B cell (primary cell): ENCODE data around the gene LHX1. TPM values are rescaled to one million over a fixed set of nuclear protein-coding genes. Genes with fewer than 3 reads are reported as not detected.

Experiments used
- ATAC-seq: fragments of 200-7000 bp; cut with Tn5 transposase; one replicate; pipeline ENCODE4 v1.10.0; 2021; ENCODE audit warnings: low read depth, mild to moderate bottlenecking, moderate number of reproducible peaks, moderate library complexity
- CTCF ChIA-PET: fragments of 350-600 bp; sonication (Branson Sonifier 250); formaldehyde crosslinking; loops from one replicate; lab custom pipeline; 2021; ENCODE audit warnings: antibody characterized with exemption, inconsistent platforms; lab: Charles Lee
- POLR2A ChIA-PET: fragments of 350-600 bp; sonication (Branson Sonifier 250); formaldehyde crosslinking; loops from one replicate; lab custom pipeline; 2021; ENCODE audit warnings: antibody characterized with exemption; lab: Charles Lee
- DNase-seq: peaks from one replicate; pipeline ENCODE4 v3.0.0; 2013
- H2AFZ ChIP-seq: 2 replicates; pipeline ENCODE4 v1.6.1; 2012; ENCODE audit warnings: mild to moderate bottlenecking, low read depth, low read length; ENCODE audit not compliant: insufficient read depth, poor library complexity, severe bottlenecking
- H3K27ac ChIP-seq, 2 donors: 1 replicate in 1 of 2; 2 replicates in 1 of 2; pipeline ENCODE4 v1.5.1; 2012 to 2013; ENCODE audit warnings: low read length in 2 of 2, mild to moderate bottlenecking in 2 of 2, moderate library complexity in 1 of 2
- H3K27me3 ChIP-seq, 4 experiments: fragments of 200-600 bp in 1 of 4; sonication (generic) in 1 of 4; replicated peaks in 1 of 4; 1 replicate in 2 of 4; 2 replicates in 2 of 4; pipeline versions ENCODE4 v1.6.1 to v1.7.0; 2013 to 2016; ENCODE audit warnings: low read length in 3 of 4, mild to moderate bottlenecking in 2 of 4, mixed read lengths in 1 of 4, moderate library complexity in 1 of 4; ENCODE audit not compliant: insufficient read depth in 4 of 4, control insufficient read depth in 3 of 4; ENCODE audit errors: control extremely low read depth in 1 of 4
- H3K36me3 ChIP-seq, 2 experiments: replicated peaks in 1 of 2; 1 replicate in 1 of 2; 2 replicates in 1 of 2; pipeline versions ENCODE4 v1.6.1 to v1.7.1; 2013; ENCODE audit warnings: low read length in 1 of 2; ENCODE audit not compliant: insufficient read depth in 2 of 2, control insufficient read depth in 1 of 2; ENCODE audit errors: control extremely low read depth in 1 of 2, extremely low read depth in 1 of 2
- H3K4me1 ChIP-seq, 2 donors: fragments of 200-600 bp in 1 of 2; sonication (generic) in 1 of 2; 1 replicate in 1 of 2; 2 replicates in 1 of 2; pipeline versions ENCODE4 v1.5.1 to v1.6.1; 2013 to 2017; ENCODE audit warnings: low read length in 2 of 2; ENCODE audit not compliant: control insufficient read depth in 2 of 2, insufficient read depth in 2 of 2
- H3K4me2 ChIP-seq: replicated peaks from 2 replicates; pipeline ENCODE3; 2012; ENCODE audit warnings: mild to moderate bottlenecking, low read depth, low read length; ENCODE audit not compliant: poor library complexity, severe bottlenecking
- H3K4me3 ChIP-seq, 5 experiments: fragments of 200-600 bp in 1 of 5; sonication (generic) in 1 of 5; 1 replicate in 3 of 5; 2 replicates in 2 of 5; pipeline versions ENCODE4 v1.5.1 to v1.7.0; 2011 to 2016; ENCODE audit warnings: low read length in 4 of 5, mild to moderate bottlenecking in 4 of 5, low read depth in 2 of 5, control low read depth in 1 of 5, moderate library complexity in 1 of 5; ENCODE audit not compliant: insufficient read depth in 1 of 5; ENCODE audit errors: control extremely low read depth in 1 of 5, extremely low read depth in 1 of 5
- H3K79me2 ChIP-seq: fragments of 200-600 bp; sonication (generic); one replicate; pipeline ENCODE4 v1.6.0; 2016; ENCODE audit warnings: low read length; ENCODE audit not compliant: control insufficient read depth, insufficient read depth
- H3K9ac ChIP-seq: fragments of 200-600 bp; sonication (generic); 2 replicates; pipeline ENCODE4 v1.6.1; 2017; ENCODE audit warnings: mild to moderate bottlenecking, low read length, moderate library complexity
- H3K9me3 ChIP-seq, 3 donors: one replicate each; pipeline versions ENCODE4 v1.6.1 to v1.7.1; 2013; ENCODE audit warnings: low read length in 2 of 3; ENCODE audit not compliant: control insufficient read depth in 2 of 3, insufficient read depth in 1 of 3; ENCODE audit errors: control extremely low read depth in 1 of 3
- H4K20me1 ChIP-seq: 2 replicates; pipeline ENCODE4 v1.6.0; 2012; ENCODE audit warnings: mild to moderate bottlenecking, low read length; ENCODE audit not compliant: insufficient read depth, control insufficient read depth, poor library complexity, severe bottlenecking
- H3K27ac Mint-ChIP-seq: one replicate; pipeline ENCODE4 v1.8.0; 2021; ENCODE audit warnings: mixed read lengths
- H3K27me3 Mint-ChIP-seq: one replicate; pipeline ENCODE4 v1.8.0; 2021; ENCODE audit warnings: mixed read lengths
- H3K4me1 Mint-ChIP-seq: one replicate; pipeline ENCODE4 v1.8.0; 2021; ENCODE audit warnings: mixed read lengths
- H3K4me3 Mint-ChIP-seq: one replicate; pipeline ENCODE4 v1.8.0; 2021; ENCODE audit warnings: mixed read lengths
- H3K9me3 Mint-ChIP-seq: one replicate; pipeline ENCODE4 v1.8.0; 2022; ENCODE audit warnings: mixed read lengths; ENCODE audit not compliant: insufficient read depth
- CTCF ChIP-seq: fragments of 200-600 bp; IDR thresholded peaks from one replicate; pipeline ENCODE4 v1.8.0; 2022; ENCODE audit warnings: antibody characterized with exemption, mild to moderate bottlenecking
- EZH2 ChIP-seq: IDR thresholded peaks from 2 replicates; pipeline ENCODE4 v1.6.1; 2012; ENCODE audit warnings: borderline replicate concordance, low read depth, mild to moderate bottlenecking, moderate library complexity, low read length; ENCODE audit not compliant: insufficient read depth, poor library complexity, severe bottlenecking
- WGBS: methylation state at CpG from one replicate; pipeline ENCODE4 v1.1.5; 2013; ENCODE audit warnings: missing lambda C conversion rate; ENCODE audit not compliant: insufficient coverage; 5-methylcytosine and 5-hydroxymethylcytosine counted together
- intact Hi-C: fragments of 100-400 bp; cut with micrococcal nuclease; formaldehyde crosslinking; loops from one replicate; pipeline ENCODE4 v1.10.0; 2022
- polyA plus RNA-seq: library from polyadenylated mRNA; depleted of rRNA; stranded (reverse); fragments of >200 nt; gene quantifications from 2 replicates; pipeline ENCODE4 v1.2.3, GENCODE V29; 2012
- total RNA-seq, 2 donors: library from RNA; stranded (reverse); fragments of 120-200 nt in 1 of 2; gene quantifications; 1 replicate in 1 of 2; 2 replicates in 1 of 2; pipeline versions ENCODE4 v1.2.3 to v1.2.4, GENCODE V29; 2013 to 2022

The LHX1 gene
- total and polyA plus RNA-seq, 2 donors (not counting 1 experiment from before 2014, with no cell fraction given) = not detected

- peak; percentile 41 for DNase-seq
- POLR2A ChIA-PET = no interaction called here
Measured at GRCh38 chr17:36943250-36944191, 6.2 kb downstream of the LHX1 start.

More at GRCh38 chr17:36943250-36944191, 6.2 kb downstream of the LHX1 start:
- Histone ChIP-seq H3K27ac (no peak overlapping the region), H2AFZ (no peak overlapping the region), H3K36me3 (no peaks in the 10 kb centered on the region), H3K79me2 (peaks cover 14% of the 10 kb centered on the region), H3K9me3 (peaks cover 0 to 60% (median 18%) of the 10 kb centered on the region in 3 donors), H4K20me1 (peaks cover 21% of the 10 kb centered on the region), H3K9ac (no peak overlapping the region), H3K4me1 (peaks cover 50 to 77% of the 10 kb centered on the region in 2 donors), H3K4me3 (peak overlapping the region in 1 of 5 experiments; percentile 5), H3K4me2 (peak overlapping the region; percentile 66), H3K27me3 (peaks cover 0 to 92% (median 87%) of the 10 kb centered on the region in 4 experiments)
- WGBS = 17% methylated on average over 35 of the region's 44 CpGs
- H3K9me3 Mint-ChIP-seq = no peaks in the 10 kb centered on the region
- peak overlapping the region; percentile 44 for H3K27ac Mint-ChIP-seq
- H3K4me1 Mint-ChIP-seq = peaks cover 27% of the 10 kb centered on the region
- H3K27me3 Mint-ChIP-seq = peaks cover 63% of the 10 kb centered on the region
- TF ChIP-seq CTCF = no peak
- no peak for TF ChIP-seq EZH2
- CTCF ChIA-PET = interaction anchor here (0.6 kb wide), 1 partner anchor 33 kb away, joined by 3 read pairs; no protein-coding TSS in a partner anchor
- peak overlapping the region; percentile 40 for H3K4me3 Mint-ChIP-seq
- intact Hi-C loops = loop anchor here (10.0 kb wide), 1 partner anchor 801 kb away; the partner anchor contains the start of gene HNF1B
- ATAC-seq = no peak
